GM23248 (cell line): ENCODE results near the gene GSG1L.

ENCODE experiments used
- EZH2 ChIP-seq: fragments of 200-600 bp; sonication (generic); IDR thresholded peaks from 2 replicates; pipeline ENCODE4 v1.6.1; 2018; ENCODE audit warnings: antibody characterized with exemption, mild to moderate bottlenecking; ENCODE audit not compliant: insufficient read depth, poor library complexity, severe bottlenecking
- EZH2phosphoT487 ChIP-seq: fragments of 200-600 bp; sonication (generic); IDR thresholded peaks from 2 replicates; pipeline ENCODE4 v1.6.1; 2018; ENCODE audit warnings: antibody characterized with exemption, moderate library complexity, mild to moderate bottlenecking, low read depth; ENCODE audit not compliant: insufficient read depth

- TF ChIP-seq EZH2phosphoT487 (no peak), EZH2 (no peak)
Measured at GRCh38 chr16:27838536-27839175, 224.9 kb downstream of the GSG1L start.
